Prostate gland (tissue), 2 donors: ENCODE data around the gene TAF4.

Experiments used
- POLR2A ChIP-seq: fragments of 450-650 bp; IDR thresholded peaks from one replicate; pipeline ENCODE4 v1.6.1; 2016; ENCODE audit warnings: antibody characterized with exemption, mild to moderate bottlenecking
- POLR2AphosphoS5 ChIP-seq: sonication (generic); formaldehyde crosslinking; IDR thresholded peaks from one replicate; pipeline ENCODE4 v1.6.1; 2017; ENCODE audit warnings: antibody characterized with exemption
- TF ChIP-seq, protein P1 (sequence below), 4 experiments: fragments of 200-600 bp in 2 of 4; fragments of 450-650 bp in 2 of 4; sonication (generic) in 2 of 4; IDR thresholded peaks; 1 replicate in 3 of 4; 2 replicates in 1 of 4; pipeline ENCODE4 v1.5.1; 2016 to 2019; ENCODE audit warnings: antibody characterized with exemption in 4 of 4, mild to moderate bottlenecking in 2 of 4, moderate library complexity in 2 of 4

DNA sequence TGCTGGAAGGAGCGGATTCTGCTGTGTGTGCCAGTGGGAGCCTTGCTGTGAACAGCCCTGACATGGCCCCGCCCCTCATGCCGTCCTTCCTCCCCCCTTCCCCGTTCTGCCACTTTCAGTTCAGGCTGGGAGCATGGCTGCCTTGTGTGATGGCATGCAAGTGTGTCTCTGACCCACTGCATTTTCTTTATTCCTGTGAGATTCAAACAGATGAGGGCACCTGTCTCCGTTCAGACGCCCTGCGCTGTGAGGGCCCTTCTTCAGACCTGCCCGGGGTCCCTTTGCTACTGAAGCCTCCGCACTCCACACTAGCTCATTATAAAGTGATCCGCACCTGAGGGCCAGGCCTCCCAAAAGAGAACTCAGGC, 88.3 kb downstream of the TAF4 start:
- TF ChIP-seq, protein P1, sequence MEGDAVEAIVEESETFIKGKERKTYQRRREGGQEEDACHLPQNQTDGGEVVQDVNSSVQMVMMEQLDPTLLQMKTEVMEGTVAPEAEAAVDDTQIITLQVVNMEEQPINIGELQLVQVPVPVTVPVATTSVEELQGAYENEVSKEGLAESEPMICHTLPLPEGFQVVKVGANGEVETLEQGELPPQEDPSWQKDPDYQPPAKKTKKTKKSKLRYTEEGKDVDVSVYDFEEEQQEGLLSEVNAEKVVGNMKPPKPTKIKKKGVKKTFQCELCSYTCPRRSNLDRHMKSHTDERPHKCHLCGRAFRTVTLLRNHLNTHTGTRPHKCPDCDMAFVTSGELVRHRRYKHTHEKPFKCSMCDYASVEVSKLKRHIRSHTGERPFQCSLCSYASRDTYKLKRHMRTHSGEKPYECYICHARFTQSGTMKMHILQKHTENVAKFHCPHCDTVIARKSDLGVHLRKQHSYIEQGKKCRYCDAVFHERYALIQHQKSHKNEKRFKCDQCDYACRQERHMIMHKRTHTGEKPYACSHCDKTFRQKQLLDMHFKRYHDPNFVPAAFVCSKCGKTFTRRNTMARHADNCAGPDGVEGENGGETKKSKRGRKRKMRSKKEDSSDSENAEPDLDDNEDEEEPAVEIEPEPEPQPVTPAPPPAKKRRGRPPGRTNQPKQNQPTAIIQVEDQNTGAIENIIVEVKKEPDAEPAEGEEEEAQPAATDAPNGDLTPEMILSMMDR (IDR thresholded peaks at IDR 0.05) = no peak
- TF ChIP-seq POLR2A = no peak
- no peak for TF ChIP-seq POLR2AphosphoS5
